Measurements from ENCODE around the gene EXOC2.

Gene EXOC2

GRCh38 chr6:678520-678919, 14.4 kb downstream of the EXOC2 start:
- H3K27me3 ChIP-seq (ENCODE audit: insufficient read depth, low read depth), result no peaks in the 10 kb centered on the region
- no peak overlapping the region for H2AFZ ChIP-seq (ENCODE audit: low read depth)
- H3K36me3 ChIP-seq (ENCODE audit: insufficient read depth), result no peaks in the 10 kb centered on the region
- no peaks in the 10 kb centered on the region for H4K20me1 ChIP-seq (ENCODE audit: insufficient read depth)
- no peak overlapping the region for H3K4me2 ChIP-seq
- no peak overlapping the region for H3K27ac ChIP-seq
- TF ChIP-seq, protein P1, sequence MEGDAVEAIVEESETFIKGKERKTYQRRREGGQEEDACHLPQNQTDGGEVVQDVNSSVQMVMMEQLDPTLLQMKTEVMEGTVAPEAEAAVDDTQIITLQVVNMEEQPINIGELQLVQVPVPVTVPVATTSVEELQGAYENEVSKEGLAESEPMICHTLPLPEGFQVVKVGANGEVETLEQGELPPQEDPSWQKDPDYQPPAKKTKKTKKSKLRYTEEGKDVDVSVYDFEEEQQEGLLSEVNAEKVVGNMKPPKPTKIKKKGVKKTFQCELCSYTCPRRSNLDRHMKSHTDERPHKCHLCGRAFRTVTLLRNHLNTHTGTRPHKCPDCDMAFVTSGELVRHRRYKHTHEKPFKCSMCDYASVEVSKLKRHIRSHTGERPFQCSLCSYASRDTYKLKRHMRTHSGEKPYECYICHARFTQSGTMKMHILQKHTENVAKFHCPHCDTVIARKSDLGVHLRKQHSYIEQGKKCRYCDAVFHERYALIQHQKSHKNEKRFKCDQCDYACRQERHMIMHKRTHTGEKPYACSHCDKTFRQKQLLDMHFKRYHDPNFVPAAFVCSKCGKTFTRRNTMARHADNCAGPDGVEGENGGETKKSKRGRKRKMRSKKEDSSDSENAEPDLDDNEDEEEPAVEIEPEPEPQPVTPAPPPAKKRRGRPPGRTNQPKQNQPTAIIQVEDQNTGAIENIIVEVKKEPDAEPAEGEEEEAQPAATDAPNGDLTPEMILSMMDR (conservative IDR thresholded peaks at IDR 0.05; ENCODE audit: low read depth, low read length), result no peak
- H3K79me2 ChIP-seq (ENCODE audit: insufficient read depth, low read depth), result peaks cover 16% of the 10 kb centered on the region; the same call in 1 of the 2 replicates
- H3K9ac ChIP-seq, result no peak overlapping the region
- peaks cover 4% of the 10 kb centered on the region for H3K4me1 ChIP-seq (ENCODE audit: low read depth, poor library complexity, severe bottlenecking)
- H3K4me3 ChIP-seq (IDR thresholded peaks at IDR 0.05; ENCODE audit: insufficient read depth, low read depth, low read length), result no peak overlapping the region

GRCh38 chr6:677919-678318, 15.0 kb downstream of the EXOC2 start:
- Histone ChIP-seq H3K27me3 (ENCODE audit: insufficient read depth, low read depth) (no peaks in the 10 kb centered on the region), H3K79me2 (ENCODE audit: insufficient read depth, low read depth) (peaks cover 12% of the 10 kb centered on the region; the same call in 1 of the 2 replicates), H3K4me2 (no peak overlapping the region), H3K27ac (no peak overlapping the region), H3K4me3 (IDR thresholded peaks at IDR 0.05; ENCODE audit: insufficient read depth, low read depth, low read length) (no peak overlapping the region), H4K20me1 (ENCODE audit: insufficient read depth) (no peaks in the 10 kb centered on the region), H3K36me3 (ENCODE audit: insufficient read depth) (no peaks in the 10 kb centered on the region), H2AFZ (ENCODE audit: low read depth) (no peak overlapping the region), H3K9ac (no peak overlapping the region), H3K4me1 (ENCODE audit: low read depth, poor library complexity, severe bottlenecking) (no peaks in the 10 kb centered on the region)
- TF ChIP-seq, protein P1 (conservative IDR thresholded peaks at IDR 0.05; ENCODE audit: low read depth, low read length), result no peak

DNA sequence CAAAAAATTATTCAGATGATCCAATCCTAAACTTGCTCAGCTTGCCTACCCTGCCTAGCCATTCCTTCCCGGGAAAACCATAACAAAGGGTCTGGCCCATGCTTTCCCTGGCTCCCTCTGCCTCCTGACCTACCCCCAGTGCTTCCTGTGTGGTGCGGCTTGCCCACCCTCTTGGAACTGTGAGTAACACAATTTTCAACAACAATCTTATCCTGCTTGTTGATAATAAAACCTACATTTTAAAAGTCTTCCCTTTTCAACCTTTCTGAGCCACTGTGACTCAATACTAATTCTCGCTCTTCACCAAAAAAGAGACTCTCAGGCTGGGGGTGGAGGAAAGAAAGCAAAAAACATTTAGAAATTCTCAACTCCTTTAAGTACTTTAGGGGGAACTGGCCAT, 18.0 kb downstream of the EXOC2 start:
- TF ChIP-seq, protein P1 (conservative IDR thresholded peaks at IDR 0.05; ENCODE audit: low read depth, low read length), result no peak
- Histone ChIP-seq H3K4me1 (ENCODE audit: low read depth, poor library complexity, severe bottlenecking) (no peaks in the 10 kb centered on the region), H3K79me2 (ENCODE audit: insufficient read depth, low read depth) (peaks cover 11% of the 10 kb centered on the region; the same call in 1 of the 2 replicates)

GRCh38 chr6:674406-674805, 18.5 kb downstream of the EXOC2 start:
- Histone ChIP-seq H3K4me2 (no peak overlapping the region), H3K36me3 (ENCODE audit: insufficient read depth) (no peaks in the 10 kb centered on the region), H3K79me2 (ENCODE audit: insufficient read depth, low read depth) (peaks cover 10% of the 10 kb centered on the region; the same call in 1 of the 2 replicates), H3K9ac (no peak overlapping the region), H3K4me3 (IDR thresholded peaks at IDR 0.05; ENCODE audit: insufficient read depth, low read depth, low read length) (no peak overlapping the region), H3K27me3 (ENCODE audit: insufficient read depth, low read depth) (no peaks in the 10 kb centered on the region), H3K4me1 (ENCODE audit: low read depth, poor library complexity, severe bottlenecking) (no peaks in the 10 kb centered on the region), H2AFZ (ENCODE audit: low read depth) (no peak overlapping the region), H4K20me1 (ENCODE audit: insufficient read depth) (no peaks in the 10 kb centered on the region), H3K27ac (no peak overlapping the region)
- TF ChIP-seq, protein P1 (conservative IDR thresholded peaks at IDR 0.05; ENCODE audit: low read depth, low read length), result no peak

More for the DNA sequence above, 18.0 kb downstream of the EXOC2 start:
- Histone ChIP-seq H3K27ac (no peak overlapping the region), H3K4me2 (no peak overlapping the region), H3K36me3 (ENCODE audit: insufficient read depth) (no peaks in the 10 kb centered on the region), H3K4me3 (IDR thresholded peaks at IDR 0.05; ENCODE audit: insufficient read depth, low read depth, low read length) (no peak overlapping the region), H4K20me1 (ENCODE audit: insufficient read depth) (no peaks in the 10 kb centered on the region), H3K9ac (no peak overlapping the region), H3K27me3 (ENCODE audit: insufficient read depth, low read depth) (no peaks in the 10 kb centered on the region), H2AFZ (ENCODE audit: low read depth) (no peak overlapping the region)

Data from KMS-11 (cell line).